ENCODE results near the gene G2E3. TPM values are rescaled to one million over a fixed set of nuclear protein-coding genes. Genes with fewer than 3 reads are reported as not detected.

G2E3 gene
- total and polyA plus RNA-seq, 2 of the 13 experiments (the other 11 are each of a cell fraction or from before 2014, with no cell fraction given): 22.8 to 63.0 TPM

DNA sequence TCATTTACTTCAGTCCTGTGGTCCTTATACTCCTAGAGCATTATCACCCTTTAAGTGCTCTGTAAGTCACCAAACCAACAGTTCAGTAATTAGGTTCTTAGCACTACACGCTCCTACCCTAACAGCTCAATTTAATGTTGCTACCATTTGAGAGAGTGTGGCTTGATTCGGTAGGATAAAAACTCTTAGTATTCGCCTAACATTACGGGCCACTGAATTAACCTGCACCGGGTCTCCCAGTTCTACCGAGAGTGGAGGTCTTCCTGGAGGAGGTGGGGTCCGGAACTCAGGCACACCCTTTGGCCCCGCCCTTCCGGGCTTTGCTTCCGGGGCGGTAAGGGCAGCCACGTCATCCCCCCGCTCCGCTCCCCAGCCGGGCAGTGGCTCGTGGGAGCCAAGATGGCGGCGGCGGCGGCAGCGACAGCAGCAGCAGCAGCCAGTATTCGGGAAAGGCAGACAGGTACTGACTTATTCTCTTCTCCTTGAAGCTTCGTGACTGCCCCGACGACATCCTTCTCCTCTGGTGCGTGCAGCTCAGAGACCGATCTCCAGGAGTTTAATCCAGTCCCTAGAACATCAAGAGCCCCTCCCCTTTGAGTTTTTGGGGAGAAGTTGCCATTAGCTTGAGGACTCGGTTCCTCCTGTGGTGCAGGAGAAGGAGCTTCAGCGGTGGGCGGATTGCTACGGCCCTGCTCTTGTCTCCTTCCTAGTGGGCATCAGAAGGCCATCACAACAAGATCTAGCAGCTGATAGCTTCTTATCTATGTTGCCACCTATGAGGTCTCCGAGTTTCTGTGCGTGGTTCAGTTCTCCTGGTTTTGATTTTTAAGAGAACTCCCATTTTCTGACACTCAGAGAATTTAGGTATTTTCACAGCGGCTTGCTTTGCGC, 63.2 kb downstream of the G2E3 start, which contains the start of gene SCFD1 (continued):
- peak; percentile 82 for TF ChIP-seq PPARG (CRISPR knock-in tag; conservative IDR thresholded peaks at IDR 0.05)
- TF ChIP-seq ZNF138 (CRISPR knock-in tag; IDR thresholded peaks at IDR 0.05; ENCODE audit: low read depth): peak; percentile 97
- TF ChIP-seq, protein P1, sequence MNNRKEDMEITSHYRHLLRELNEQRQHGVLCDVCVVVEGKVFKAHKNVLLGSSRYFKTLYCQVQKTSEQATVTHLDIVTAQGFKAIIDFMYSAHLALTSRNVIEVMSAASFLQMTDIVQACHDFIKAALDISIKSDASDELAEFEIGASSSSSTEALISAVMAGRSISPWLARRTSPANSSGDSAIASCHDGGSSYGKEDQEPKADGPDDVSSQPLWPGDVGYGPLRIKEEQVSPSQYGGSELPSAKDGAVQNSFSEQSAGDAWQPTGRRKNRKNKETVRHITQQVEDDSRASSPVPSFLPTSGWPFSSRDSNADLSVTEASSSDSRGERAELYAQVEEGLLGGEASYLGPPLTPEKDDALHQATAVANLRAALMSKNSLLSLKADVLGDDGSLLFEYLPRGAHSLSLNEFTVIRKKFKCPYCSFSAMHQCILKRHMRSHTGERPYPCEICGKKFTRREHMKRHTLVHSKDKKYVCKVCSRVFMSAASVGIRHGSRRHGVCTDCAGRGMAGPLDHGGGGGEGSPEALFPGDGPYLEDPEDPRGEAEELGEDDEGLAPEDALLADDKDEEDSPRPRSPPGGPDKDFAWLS (CRISPR knock-in tag; IDR thresholded peaks at IDR 0.05; ENCODE audit: borderline replicate concordance): peak; percentile 94
- TF ChIP-seq NCOR1 (IDR thresholded peaks at IDR 0.05; ENCODE audit: borderline replicate concordance, low read length): peak; percentile 74
- TF ChIP-seq ESRRA (CRISPR knock-in tag; IDR thresholded peaks at IDR 0.05; ENCODE audit: low read depth): peak; percentile 77; the same call in 1 of the 2 replicates
- TF ChIP-seq ZNF552 (CRISPR knock-in tag; IDR thresholded peaks at IDR 0.05; ENCODE audit: borderline replicate concordance): peak; percentile 81; the same call in 1 of the 2 replicates
- TF ChIP-seq ZKSCAN1 (IDR thresholded peaks at IDR 0.05; ENCODE audit: low read length): peak; percentile 48; the same call in 1 of the 2 replicates
- TF ChIP-seq, protein P2, sequence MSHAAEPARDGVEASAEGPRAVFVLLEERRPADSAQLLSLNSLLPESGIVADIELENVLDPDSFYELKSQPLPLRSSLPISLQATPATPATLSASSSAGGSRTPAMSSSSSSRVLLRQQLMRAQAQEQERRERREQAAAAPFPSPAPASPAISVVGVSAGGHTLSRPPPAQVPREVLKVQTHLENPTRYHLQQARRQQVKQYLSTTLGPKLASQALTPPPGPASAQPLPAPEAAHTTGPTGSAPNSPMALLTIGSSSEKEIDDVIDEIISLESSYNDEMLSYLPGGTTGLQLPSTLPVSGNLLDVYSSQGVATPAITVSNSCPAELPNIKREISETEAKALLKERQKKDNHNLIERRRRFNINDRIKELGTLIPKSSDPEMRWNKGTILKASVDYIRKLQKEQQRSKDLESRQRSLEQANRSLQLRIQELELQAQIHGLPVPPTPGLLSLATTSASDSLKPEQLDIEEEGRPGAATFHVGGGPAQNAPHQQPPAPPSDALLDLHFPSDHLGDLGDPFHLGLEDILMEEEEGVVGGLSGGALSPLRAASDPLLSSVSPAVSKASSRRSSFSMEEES (CRISPR knock-in tag; IDR thresholded peaks at IDR 0.05): peak; percentile 92
- peak; percentile 56; the same call in 1 of the 2 replicates for TF ChIP-seq ZBTB42 (CRISPR knock-in tag; IDR thresholded peaks at IDR 0.05)
- peak; percentile 20; the same call in 1 of the 2 replicates for TF ChIP-seq ZNF484 (CRISPR knock-in tag; IDR thresholded peaks at IDR 0.05; ENCODE audit: borderline replicate concordance, low read depth)
- peak; percentile 96 for TF ChIP-seq ZMAT3 (CRISPR knock-in tag; conservative IDR thresholded peaks at IDR 0.05)
- TF ChIP-seq, protein P3, sequence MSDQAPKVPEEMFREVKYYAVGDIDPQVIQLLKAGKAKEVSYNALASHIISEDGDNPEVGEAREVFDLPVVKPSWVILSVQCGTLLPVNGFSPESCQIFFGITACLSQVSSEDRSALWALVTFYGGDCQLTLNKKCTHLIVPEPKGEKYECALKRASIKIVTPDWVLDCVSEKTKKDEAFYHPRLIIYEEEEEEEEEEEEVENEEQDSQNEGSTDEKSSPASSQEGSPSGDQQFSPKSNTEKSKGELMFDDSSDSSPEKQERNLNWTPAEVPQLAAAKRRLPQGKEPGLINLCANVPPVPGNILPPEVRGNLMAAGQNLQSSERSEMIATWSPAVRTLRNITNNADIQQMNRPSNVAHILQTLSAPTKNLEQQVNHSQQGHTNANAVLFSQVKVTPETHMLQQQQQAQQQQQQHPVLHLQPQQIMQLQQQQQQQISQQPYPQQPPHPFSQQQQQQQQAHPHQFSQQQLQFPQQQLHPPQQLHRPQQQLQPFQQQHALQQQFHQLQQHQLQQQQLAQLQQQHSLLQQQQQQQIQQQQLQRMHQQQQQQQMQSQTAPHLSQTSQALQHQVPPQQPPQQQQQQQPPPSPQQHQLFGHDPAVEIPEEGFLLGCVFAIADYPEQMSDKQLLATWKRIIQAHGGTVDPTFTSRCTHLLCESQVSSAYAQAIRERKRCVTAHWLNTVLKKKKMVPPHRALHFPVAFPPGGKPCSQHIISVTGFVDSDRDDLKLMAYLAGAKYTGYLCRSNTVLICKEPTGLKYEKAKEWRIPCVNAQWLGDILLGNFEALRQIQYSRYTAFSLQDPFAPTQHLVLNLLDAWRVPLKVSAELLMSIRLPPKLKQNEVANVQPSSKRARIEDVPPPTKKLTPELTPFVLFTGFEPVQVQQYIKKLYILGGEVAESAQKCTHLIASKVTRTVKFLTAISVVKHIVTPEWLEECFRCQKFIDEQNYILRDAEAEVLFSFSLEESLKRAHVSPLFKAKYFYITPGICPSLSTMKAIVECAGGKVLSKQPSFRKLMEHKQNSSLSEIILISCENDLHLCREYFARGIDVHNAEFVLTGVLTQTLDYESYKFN (CRISPR knock-in tag; conservative IDR thresholded peaks at IDR 0.05): peak; percentile 79
- peak; percentile 82; the same call in 1 of the 2 replicates for TF ChIP-seq NFIC (IDR thresholded peaks at IDR 0.05; ENCODE audit: low read length)
- TF ChIP-seq TRAFD1 (CRISPR knock-in tag; IDR thresholded peaks at IDR 0.05; ENCODE audit: borderline replicate concordance): peak; percentile 99
- TF ChIP-seq ZNF644 (CRISPR knock-in tag; IDR thresholded peaks at IDR 0.05; ENCODE audit: low read depth): peak; percentile 89
- no peak for TF ChIP-seq ZFAT (CRISPR knock-in tag; conservative IDR thresholded peaks at IDR 0.05)
- peak; percentile 94 for TF ChIP-seq ZFP36L1 (CRISPR knock-in tag; IDR thresholded peaks at IDR 0.05)
- peak; percentile 97 for TF ChIP-seq CC2D1A (CRISPR knock-in tag; IDR thresholded peaks at IDR 0.05)
- TF ChIP-seq RXRA (CRISPR knock-in tag; IDR thresholded peaks at IDR 0.05): peak; percentile 95
- TF ChIP-seq NR2F6 (IDR thresholded peaks at IDR 0.05): peak; percentile 39
- peak; percentile 88 for TF ChIP-seq NR2F6 (CRISPR knock-in tag; IDR thresholded peaks at IDR 0.05)
- peak; percentile 89 for TF ChIP-seq SIN3B (IDR thresholded peaks at IDR 0.05; ENCODE audit: low read length)
